Lung microvascular endothelial cell (primary cell): ENCODE results near the gene POLR2E. TPM values are rescaled to one million over a fixed set of nuclear protein-coding genes. Genes with fewer than 3 reads are reported as not detected.
"Not testable (repeated sequence)": the region's sequence is repeated elsewhere in the genome, so short reads cannot be mapped to it uniquely, and the experiment has no call there.

Experiments
- DNase-seq, 2 donors: peaks; one replicate each; pipeline versions ENCODE4 v3.0.0 to v3.0.0-alpha.2; 2010; ENCODE audit warnings: low read depth in 2 of 2
- total RNA-seq: library from RNA; depleted of rRNA; stranded (reverse); fragments of >200 nt; gene quantifications from 2 replicates; pipeline ENCODE4 v1.2.1, GENCODE V29; 2014

POLR2E gene
- total RNA-seq, 1 donor from 2014 or later, result 50.4 TPM

GRCh38 chr19:1126984-1127760 is 32.0 kb upstream of the POLR2E start:
- DNase-seq, result no peak

GRCh38 chr19:1125601-1126467 is 30.7 kb upstream of the POLR2E start:
- DNase-seq, result peak; percentile 72 to 82

GRCh38 chr19:1123885-1124677 is 28.9 kb upstream of the POLR2E start:
- peak in 1 of 2 donors; percentile 39 for DNase-seq

- DNase-seq, result no peak
Observed at GRCh38 chr19:1123381-1123780, 28.2 kb upstream of the POLR2E start.

GRCh38 chr19:1122972-1123363 is 27.8 kb upstream of the POLR2E start:
- peak; percentile 88 to 91 for DNase-seq

GRCh38 chr19:1122021-1122971 is 27.1 kb upstream of the POLR2E start:
- no peak for DNase-seq

GRCh38 chr19:1121395-1121794 is 26.2 kb upstream of the POLR2E start:
- DNase-seq, result no peak

- no peak for DNase-seq
Observed at GRCh38 chr19:1119475-1120217, 24.5 kb upstream of the POLR2E start.

GRCh38 chr19:1118999-1119398 is 23.8 kb upstream of the POLR2E start:
- no peak for DNase-seq

GRCh38 chr19:1117654-1118053 is 22.5 kb upstream of the POLR2E start:
- DNase-seq, result no peak

- DNase-seq, result no peak
Observed at GRCh38 chr19:1116726-1117581, 21.8 kb upstream of the POLR2E start.

GRCh38 chr19:1115646-1116420 is 20.7 kb upstream of the POLR2E start:
- DNase-seq, result no peak

- not testable (repeated sequence) for DNase-seq
Observed at GRCh38 chr19:1114728-1115127, 19.6 kb upstream of the POLR2E start.

- DNase-seq, result no peak
Observed at GRCh38 chr19:1113986-1114483, 18.9 kb upstream of the POLR2E start.

- peak; percentile 96 to 98 for DNase-seq
Observed at GRCh38 chr19:1113030-1113985, 18.1 kb upstream of the POLR2E start.

- no peak for DNase-seq
Observed at GRCh38 chr19:1112268-1113029, 17.3 kb upstream of the POLR2E start.
